Astrocyte of the cerebellum (primary cell): ENCODE results near the gene IFNL1.
"Not testable (repeated sequence)": the region's sequence is repeated elsewhere in the genome, so short reads cannot be mapped to it uniquely, and the experiment has no call there.

ENCODE experiments used
- DNase-seq: peaks from one replicate; pipeline ENCODE4 v3.0.0-alpha.2; 2011; ENCODE audit warnings: low read depth
- H3K4me3 ChIP-seq: 2 replicates; pipeline ENCODE4 v1.5.1; 2011; ENCODE audit warnings: mild to moderate bottlenecking, low read depth, low read length, moderate library complexity
- CTCF ChIP-seq: IDR thresholded peaks from 2 replicates; pipeline ENCODE4 v1.5.1; 2012; ENCODE audit warnings: low read length, low read depth, moderate library complexity, mild to moderate bottlenecking; ENCODE audit errors: missing control alignments
- in situ Hi-C: cut with HindIII; loops from 2 replicates; pipeline ENCODE4 v1.10.0; 2017; ENCODE audit warnings: low sequenced_read_pairs

Gene IFNL1

GRCh38 chr19:39308531-39309304 lies 12.5 kb downstream of the IFNL1 start:
- no peak for TF ChIP-seq CTCF
- in situ Hi-C loops, result no loop called here
- no peak for DNase-seq
- no peak overlapping the region for H3K4me3 ChIP-seq

GRCh38 chr19:39309305-39309670 lies 13.1 kb downstream of the IFNL1 start:
- DNase-seq, in situ Hi-C loops, H3K4me3 ChIP-seq: not testable (repeated sequence)

GRCh38 chr19:39310558-39311311 lies 14.5 kb downstream of the IFNL1 start:
- TF ChIP-seq CTCF, result no peak
- no peak for DNase-seq
- in situ Hi-C loops, result no loop called here
- H3K4me3 ChIP-seq, result no peak overlapping the region

- DNase-seq, result no peak
- in situ Hi-C loops, result no loop called here
- H3K4me3 ChIP-seq, result no peak overlapping the region
- no peak for TF ChIP-seq CTCF
These were observed 18.0 kb downstream of the IFNL1 start for GRCh38 chr19:39314016-39314728.

GRCh38 chr19:39315933-39316332 lies 19.7 kb downstream of the IFNL1 start:
- in situ Hi-C loops, result no loop called here

GRCh38 chr19:39316627-39317321 lies 20.6 kb downstream of the IFNL1 start:
- no peak for DNase-seq
- in situ Hi-C loops, result no loop called here
- no peak overlapping the region for H3K4me3 ChIP-seq
- no peak for TF ChIP-seq CTCF

More at GRCh38 chr19:39315933-39316332, 19.7 kb downstream of the IFNL1 start:
- no peak for TF ChIP-seq CTCF
- no peak for DNase-seq
- H3K4me3 ChIP-seq, result no peak overlapping the region
